ENCODE measurements around the gene PUS10.
"Not testable (repeated sequence)": the region's sequence is repeated elsewhere in the genome, so short reads cannot be mapped to it uniquely, and the experiment has no call there.

Gene PUS10, protein sequence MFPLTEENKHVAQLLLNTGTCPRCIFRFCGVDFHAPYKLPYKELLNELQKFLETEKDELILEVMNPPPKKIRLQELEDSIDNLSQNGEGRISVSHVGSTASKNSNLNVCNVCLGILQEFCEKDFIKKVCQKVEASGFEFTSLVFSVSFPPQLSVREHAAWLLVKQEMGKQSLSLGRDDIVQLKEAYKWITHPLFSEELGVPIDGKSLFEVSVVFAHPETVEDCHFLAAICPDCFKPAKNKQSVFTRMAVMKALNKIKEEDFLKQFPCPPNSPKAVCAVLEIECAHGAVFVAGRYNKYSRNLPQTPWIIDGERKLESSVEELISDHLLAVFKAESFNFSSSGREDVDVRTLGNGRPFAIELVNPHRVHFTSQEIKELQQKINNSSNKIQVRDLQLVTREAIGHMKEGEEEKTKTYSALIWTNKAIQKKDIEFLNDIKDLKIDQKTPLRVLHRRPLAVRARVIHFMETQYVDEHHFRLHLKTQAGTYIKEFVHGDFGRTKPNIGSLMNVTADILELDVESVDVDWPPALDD

DNA sequence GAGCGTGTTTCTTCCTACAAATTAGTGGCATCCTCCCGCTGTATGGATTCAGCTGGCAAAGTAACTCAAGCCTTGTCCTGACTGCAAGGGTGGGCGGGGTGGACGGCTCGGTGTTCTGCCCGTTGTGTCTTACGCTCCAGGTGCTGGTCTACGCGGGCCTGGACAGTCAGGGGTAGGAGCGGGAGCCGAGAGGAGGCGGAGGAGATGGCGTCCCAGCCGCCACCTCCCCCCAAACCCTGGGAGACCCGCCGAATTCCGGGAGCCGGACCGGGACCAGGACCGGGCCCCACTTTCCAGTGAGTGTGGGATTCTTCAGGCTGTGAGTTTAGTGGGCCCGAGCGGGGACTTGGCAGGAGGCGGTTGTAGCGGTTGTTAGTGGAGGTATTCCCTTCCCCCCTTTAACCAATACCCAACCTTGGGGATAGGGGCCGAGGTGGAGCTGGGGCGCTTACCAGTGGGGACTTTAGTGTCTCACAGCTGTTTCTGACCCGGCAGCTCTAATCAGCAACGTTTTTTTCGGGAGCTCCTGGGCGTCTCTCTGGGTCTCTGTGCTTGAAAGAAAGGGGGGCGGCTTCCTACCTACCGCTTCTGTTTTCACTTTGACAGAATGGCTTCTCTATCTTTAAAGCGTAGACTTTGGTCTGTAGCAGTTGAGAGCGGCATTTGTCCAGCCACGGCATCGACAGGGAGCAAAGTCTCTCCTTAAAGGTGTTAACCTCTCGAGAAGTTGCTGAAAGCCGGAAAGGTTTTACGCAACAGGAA lies at the start of gene PUS10, which contains the start of gene PEX13:
Gene PUS10 (minus strand): TSS at position 700 of the 762 bp plus-strand sequence. CDS start 6,365 bp downstream, outside the sequence.
Gene PEX13 (plus strand): TSS at position 165 of the 762 bp plus-strand sequence. CDS start 40 bp downstream, at position 205.
- DNase-seq = peak; percentile 49

DNA sequence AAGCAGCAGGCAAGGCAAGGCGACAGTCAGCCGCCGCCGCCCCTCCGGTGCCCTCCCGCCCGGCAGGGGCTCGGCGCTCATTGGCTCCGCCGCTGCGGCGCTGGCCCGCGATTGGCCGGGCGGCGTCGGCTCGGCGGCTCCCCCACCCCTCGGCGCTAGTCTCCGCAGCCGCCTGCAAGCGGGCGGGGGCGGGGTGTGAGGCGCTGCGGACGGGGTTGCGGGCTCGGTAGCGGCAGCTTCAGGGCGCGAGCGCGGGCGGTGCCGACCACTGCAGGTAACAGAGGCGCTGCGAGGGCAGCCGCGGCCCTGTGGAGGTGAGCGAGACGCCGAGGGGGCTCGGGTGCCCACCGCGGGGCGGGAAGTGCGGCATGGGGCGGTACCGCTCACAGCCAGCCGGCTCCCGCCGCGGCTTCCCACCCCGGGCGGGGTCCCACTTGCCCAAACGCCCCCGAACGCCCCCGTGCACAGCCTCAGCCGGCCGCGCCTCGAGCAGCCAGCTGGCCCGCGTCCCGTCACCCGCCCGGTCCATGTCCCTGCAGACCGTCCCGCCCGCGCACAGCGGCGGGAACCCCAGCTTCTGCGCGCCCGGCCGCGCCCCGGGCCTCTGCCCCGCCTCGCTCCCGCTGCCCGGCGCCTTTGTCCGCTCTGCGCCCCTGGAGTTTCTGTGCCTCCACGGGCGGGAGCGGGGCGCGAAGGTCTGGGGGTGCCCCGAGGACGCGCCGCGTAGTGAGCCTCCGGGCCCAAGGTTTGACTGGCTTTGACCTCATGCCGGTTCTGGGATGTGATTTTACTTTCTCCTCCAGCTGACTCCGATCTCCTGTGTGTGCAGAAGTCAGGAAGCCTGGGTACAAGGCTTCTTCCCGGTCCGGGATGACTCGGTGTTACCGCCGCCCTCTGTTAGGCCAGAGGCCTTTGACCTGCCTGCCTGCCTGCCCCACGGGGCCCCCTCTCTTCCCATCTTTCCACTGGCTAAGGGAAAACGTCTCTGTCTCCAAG lies 48.0 kb upstream of the PUS10 start, which contains the start of gene SANBR:
Gene SANBR (plus strand): TSS at position 158 of the 996 bp plus-strand sequence. CDS start 4,480 bp downstream, outside the sequence.
- DNase-seq = peak; percentile 74

DNA sequence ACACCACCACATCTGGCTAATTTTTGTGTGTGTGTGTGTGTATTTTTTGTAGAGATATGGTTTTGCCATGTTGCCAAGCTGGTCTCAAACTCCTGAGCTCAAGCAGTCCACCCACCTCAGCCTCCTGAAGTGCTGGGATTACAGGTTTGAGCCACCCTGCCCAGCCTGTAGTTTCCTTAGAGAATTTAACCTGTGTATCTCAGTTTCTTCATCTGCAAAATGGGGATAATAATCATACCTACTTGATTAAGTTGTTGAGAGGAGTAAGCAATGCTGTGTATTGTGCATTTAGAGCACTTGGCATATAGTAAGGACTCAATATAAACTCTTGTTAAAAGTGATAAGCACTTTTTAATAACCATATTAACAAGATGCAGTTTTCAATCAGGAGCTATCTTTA lies 41.3 kb upstream of the PUS10 start:
- DNase-seq = no peak

DNA sequence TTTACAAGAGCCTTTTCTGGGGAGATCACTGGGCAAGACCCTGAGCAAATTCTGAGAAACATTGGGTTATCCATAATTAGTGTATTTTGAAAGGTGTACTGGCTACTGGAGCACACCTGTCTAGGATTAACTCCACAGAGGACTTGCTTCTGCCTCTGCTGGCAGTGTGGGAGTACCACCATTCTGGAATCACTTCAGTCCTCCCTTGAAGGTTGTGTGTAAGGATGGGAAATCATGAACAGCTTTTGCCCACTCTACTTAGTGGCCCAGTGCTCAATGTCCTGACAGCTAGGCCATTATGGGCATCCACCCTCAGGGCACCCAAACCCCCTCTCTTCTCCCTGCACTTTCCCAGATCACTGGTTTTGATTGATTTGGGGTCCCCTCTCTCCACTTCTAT lies 39.5 kb upstream of the PUS10 start:
- DNase-seq = no peak

DNA sequence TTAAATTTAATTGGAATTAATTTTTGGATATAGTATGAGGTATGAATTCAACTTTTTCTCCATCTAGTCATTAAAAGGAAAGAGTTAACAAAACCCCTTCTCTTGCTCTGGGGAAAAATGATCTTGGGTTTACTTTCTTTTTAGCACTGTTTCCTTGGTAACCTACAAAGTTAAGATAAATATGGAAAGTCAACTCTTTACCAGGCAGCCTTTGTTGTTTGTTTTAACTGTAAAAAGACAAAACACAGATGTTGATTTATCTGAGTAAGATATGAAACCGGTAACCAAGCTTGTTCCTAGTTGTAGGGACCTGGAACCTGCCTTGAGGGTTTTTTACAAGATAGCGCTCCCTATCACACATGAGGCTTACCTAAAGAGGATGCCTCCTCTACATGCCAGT lies 37.5 kb upstream of the PUS10 start:
- no peak for DNase-seq

DNA sequence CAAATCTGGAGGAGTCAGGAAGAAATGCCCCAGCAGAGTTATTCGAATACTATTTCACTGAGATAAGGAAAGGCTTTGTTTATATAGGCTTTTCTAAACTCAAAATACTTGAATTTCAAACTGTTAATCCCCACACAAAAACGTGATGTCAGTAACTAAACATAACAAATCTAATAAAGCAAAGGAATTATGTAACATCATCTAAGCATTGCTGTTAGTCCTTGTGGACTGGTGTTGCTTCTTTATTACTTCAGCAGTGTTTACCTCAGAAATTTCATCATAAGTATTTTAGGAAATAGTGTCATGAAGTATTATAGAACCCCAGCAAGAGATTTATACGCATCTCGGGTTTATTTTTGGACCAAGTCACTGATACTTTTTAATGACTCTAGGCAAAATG lies 27.9 kb upstream of the PUS10 start:
- DNase-seq = no peak

DNA sequence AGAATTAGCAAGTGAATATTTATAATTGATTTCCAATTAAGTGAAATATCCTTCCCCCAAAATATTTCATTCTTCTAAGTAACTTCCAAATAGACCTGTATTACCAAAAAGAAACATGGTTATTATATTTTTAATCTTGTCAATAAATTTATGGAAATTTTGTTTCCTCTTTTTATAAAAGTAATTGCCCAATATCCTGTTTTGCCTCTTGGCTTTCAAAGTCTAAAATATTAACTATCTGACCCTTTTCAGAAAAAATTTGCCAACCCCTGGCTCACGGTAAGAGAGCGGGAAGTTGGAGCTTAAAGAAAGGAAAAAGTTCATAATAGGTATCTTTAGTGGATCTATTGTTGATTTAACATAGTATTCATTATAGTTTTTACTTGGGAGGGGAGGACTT lies 27.2 kb upstream of the PUS10 start:
- DNase-seq = no peak

DNA sequence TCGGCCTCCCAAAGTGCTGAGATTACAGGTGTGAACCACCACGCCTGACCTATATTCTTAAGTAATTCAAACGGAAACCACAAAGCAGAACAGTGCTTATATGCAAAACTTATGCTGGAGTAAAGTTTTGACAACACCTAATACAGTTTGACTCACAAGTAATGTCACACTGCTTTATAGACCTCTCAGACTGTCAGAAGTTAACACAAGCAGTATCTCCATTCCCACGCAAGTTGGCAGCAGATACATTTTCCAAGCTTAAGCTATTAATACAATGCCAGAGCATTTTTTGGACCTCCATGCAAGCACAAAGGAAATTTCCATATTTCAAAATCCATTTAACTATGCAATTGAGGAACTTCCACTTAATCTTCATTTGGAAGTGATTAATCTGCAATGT lies 26.6 kb upstream of the PUS10 start:
- no peak for DNase-seq

DNA sequence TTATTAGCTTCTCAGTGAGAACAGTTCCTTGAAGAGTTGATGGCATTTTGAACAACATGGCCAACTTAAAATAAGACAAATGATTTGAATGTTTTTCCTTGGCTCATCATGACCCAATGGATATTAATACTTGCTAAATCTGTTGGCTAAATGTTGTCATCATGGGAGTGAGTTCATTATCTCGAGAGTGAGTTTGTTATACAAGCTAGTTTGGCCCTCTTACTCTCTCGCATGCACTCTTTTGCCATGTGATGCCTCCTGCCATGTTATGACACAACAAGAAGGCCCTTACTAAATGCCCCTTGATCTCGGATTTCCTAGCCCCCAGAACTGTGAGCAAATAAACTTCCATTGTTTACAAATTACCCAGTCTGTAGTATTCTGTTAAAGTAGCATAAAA lies 24.8 kb upstream of the PUS10 start:
- DNase-seq = no peak

DNA sequence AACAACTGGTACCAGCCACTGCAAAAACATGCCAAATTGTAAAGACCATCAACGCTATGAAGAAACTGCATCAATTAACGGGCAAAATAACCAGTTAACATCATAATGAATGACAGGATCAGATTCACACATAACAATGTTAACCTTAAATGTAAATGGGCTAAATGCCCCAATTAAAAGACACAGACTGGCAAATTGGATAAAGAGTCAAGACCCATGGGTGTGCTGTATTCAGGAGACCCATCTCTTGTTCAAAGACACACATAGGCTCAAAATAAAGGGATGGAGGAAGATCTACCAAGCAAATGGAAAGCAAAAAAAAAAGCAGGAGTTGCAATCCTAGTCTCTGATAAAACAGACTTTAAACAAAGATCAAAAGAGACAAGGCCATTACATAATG lies 18.6 kb upstream of the PUS10 start:
- not testable (repeated sequence) for DNase-seq

DNA sequence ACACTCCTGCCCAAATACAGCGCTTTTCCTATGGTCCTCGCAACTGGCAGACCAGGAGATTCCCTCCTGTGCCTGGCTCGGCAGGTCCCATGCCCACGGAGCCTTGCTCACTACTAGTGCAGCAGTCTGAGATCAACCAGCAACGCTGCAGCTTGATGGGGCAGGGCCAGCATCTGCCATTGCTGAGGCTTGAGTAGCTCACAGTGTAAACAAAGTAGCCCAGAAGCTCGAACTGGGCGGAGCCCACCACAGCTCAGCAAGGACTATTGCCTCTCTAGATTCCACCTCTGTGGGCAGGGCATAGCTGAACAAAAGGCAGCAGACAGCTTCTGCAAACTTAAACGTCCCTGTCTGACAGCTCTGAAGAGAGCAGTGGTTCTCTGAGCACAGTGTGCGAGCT lies 16.5 kb upstream of the PUS10 start:
- DNase-seq = not testable (repeated sequence)

DNA sequence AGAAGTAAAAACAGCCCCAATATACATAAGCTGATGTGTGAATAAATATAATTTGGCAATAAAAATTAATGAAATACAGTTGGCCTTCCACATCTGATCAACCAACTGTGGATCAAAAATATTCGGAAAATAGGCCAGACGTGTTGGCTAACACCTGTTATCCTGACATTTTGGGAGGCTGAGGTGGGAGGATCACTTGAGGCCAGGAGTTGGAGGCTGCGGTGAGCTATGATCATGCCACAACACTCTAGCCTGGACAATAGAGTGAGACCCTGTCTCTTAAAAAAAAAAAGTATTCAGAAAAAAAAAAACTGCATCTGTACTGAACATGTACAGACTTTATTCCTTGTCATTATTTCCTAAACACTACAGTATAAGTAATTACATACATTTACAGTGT lies 11.5 kb upstream of the PUS10 start:
- no peak for DNase-seq

DNA sequence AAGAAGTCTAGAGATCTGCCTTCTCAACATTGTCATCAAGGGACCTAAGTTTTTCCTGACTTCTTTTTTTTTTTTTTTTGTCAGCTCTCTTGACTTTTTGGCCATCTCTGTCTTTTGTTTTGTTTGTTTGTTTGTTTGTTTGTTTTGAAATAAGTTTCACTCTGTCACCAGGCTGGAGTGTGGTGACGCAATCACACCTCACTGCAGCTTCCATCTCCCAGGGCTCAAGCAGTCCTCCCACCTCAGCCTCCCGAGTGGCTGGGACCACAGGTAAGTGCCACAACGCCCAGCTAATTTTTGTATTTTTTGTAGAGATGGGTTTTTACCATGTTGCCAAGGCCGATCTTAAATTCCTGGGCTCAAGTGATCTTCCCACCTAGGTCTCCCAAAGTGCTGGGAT lies 5.6 kb upstream of the PUS10 start:
- no peak for DNase-seq

DNA sequence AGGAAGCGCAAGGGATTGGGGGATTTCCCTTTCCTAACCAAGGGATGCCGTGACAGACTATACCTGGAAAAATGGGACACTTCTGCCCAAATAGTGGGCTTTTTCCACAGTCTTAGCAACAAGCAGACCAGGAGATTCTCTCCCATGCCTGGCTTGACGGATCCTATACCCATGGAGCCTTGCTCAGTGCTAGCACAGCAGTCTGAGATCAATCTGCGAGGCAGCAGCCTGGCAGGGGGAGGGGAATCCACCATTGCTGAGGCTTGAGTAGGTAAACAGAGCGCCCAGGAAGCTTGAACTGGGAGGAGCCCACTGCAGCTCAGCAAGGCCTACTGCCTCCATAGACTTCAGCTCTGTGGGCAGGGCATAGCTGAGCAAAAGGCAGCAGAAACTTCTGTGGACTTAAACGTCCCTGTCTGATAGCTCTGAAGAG lies 3.2 kb upstream of the PUS10 start:
- no peak for DNase-seq

DNA sequence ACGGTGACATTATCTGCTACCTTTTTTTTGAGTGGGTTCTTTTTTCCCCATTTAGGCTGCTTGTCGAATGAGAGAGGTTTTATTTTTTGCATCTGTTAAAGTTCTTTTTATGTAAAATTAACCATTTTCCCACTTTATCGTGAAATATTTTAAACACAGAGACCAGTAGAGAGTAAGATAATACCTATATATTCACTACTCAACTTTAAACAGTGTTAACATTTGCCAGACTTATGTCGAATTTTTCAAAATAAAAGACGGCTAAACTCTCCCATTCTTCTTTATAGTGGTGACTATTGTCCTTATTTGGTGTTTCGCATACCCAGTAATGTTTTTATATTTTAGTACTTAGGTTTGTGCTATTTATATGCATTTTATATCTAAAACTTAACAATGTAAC lies 743 bp upstream of the PUS10 start:
- no peak for DNase-seq

DNA sequence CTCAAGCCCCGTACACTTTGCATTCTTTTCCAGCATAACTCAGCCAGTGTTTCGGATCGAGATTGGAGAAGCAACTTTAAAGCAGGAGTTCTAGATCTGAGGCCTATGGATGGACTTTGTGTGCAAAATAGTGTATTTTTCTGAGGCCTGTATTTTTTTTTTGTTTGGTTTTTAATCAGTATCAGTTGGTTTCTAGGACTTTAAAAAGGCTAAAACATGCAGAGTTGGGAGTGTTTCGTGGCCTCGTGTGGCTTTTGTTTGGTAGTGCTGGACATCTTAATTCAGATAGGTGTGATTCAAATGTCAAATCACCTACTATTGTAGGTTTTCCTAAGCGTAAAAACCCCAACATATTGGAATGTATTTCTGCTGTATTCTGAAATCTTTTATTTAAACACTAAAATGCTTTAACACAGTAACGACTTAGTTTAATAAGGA lies 282 bp upstream of the PUS10 start:
- DNase-seq = no peak

DNA sequence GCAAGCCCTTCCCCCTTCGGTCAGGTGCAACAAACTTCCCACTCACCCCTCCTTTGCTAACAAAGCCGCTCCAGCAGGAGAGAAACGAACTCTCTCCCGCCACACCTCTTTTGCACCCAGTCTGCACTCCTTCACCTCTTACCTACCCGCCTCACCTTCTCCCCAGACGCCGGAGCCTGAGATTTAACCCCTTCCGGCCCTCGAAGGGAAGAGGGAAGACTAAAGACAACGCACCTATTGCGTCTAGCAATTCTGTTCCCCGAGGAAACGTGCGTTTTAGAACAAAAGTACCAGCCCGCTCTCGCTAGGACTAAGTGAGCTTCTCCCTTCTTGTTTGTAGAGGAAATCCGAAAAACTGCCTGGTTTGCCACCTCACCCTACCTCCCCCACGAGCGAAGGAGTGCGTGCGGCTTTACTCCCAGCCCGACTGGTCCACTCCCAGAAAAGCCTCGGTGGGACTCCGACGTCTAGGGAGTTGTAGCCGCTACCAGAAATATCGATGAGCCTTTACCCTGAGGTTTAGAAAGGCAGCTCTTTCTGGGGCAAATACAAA lies 976 bp downstream of the PUS10 start:
- peak; percentile 55 for DNase-seq

DNA sequence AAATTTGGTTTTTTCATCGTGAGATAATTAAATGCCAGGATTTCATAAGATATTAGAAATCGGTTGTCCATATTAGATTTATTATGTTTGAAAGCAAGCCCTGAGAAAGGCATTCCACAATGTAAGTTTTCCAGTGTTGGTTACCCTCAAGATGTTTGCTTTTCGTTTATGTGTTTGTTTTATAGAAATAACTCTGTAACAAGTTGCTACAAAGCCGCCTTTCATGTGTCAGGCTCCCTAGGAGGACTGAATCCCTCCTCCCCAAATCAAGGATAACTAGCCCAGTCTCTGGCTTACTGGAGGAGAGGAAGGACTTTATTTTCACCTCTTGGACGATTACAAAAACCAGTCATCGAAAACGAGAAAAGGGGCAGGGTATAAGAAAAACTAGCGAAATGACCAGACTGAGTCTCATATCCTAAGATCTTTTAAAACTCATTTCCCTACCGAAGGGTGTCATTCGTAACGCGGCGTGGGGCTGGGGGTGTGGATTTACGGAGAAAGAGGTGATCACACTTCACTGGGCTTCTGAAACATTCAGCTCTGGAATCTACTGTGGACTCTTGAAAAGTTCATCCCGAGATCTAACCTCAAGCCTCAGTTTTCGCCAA lies 1.6 kb downstream of the PUS10 start:
- DNase-seq = no peak

DNA sequence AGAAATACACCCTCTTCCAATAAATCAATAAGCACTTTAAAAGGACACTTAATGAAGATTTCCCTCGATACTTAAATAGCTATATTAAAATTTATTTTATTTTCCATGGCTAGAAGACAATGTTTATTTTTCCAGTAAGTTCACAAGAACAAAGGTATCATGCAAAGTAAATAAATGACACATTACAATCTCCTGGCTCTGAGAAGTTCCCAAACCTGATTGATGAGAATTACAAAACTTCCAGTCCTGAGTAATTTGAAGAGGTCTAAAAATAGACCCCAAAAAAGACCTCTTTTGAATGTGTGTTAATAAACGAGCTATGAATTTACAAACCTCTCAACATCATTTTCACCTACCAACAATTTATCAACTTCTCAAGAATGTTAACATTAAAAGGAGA lies 2.1 kb downstream of the PUS10 start:
- DNase-seq = no peak

DNA sequence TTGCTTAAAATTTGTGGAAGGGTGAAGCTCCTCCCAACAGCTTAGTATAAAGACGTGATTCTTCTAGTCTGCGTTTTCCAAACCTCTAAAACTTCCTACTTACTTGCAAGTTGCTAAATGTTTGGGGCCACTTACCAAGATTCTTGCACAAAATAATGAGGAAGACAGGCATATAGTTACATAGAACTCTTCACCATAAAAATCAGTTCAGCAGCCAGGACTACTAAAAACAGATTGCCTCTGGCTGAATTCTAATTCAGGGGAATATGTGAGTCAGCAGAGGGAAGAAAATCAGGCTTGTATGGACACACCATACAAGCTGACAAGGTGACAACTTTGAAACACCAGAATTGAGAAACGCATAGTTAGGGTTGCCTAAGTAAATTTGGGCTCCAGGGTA lies 3.3 kb downstream of the PUS10 start:
- no peak for DNase-seq

DNA sequence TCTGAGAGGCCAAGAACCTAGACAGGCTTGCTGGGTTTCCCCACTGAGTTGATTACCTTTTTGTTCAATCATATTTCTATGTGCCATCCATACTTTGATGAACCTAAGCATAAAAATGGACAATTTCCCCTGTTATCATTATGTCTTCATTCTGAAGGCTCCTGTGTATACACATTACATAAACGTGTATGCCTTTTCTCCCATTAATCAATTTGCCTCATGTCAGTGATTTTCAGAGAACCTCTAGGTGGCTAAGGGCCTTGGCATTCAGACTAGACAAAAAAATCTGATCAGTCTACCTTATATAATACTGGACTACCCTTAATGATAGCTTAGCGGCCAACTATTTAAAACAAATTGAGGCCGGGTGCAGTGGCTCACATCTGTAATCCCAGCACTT lies 4.7 kb downstream of the PUS10 start:
- DNase-seq = no peak

DNA sequence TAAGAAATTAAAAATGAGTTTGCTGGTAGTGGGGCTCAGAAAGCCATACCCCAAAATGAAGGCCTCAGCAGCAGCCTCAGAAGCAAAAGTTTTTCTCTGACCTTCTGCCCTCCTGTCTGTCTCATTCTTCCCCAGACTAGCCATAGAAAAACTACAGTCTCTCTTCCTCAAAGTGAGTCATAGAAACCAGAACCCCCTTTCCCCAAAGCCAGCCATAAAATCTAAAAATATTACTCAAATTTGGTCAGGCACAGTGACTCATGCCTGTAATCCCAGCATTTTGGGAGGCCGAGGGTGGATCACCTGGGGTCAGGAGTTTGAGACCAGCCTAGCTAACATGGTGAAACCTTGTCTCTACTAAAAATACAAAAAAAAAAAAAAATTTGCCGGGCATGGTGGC lies 5.8 kb downstream of the PUS10 start:
- not testable (repeated sequence) for DNase-seq

Measured in activated CD4-positive, alpha-beta T cell treated with anti-CD3 and anti-CD28 coated beads for 1 hour (primary cell).